Measurements from ENCODE around the gene WFS1. TPM values are rescaled to one million over a fixed set of nuclear protein-coding genes. Genes with fewer than 3 reads are reported as not detected.

Gene WFS1
- total and polyA plus RNA-seq, 2 of the 13 experiments (the other 11 are each of a cell fraction or from before 2014, with no cell fraction given): 39.1 to 42.2 TPM

- no peak for TF ChIP-seq KIAA2018 (CRISPR knock-in tag; IDR thresholded peaks at IDR 0.05; ENCODE audit: borderline replicate concordance)
- no peak for TF ChIP-seq AFF4 (CRISPR knock-in tag; IDR thresholded peaks at IDR 0.05)
- TF ChIP-seq ZNF362 (CRISPR knock-in tag; IDR thresholded peaks at IDR 0.05; ENCODE audit: borderline replicate concordance): no peak
- TF ChIP-seq ZSCAN22 (CRISPR knock-in tag; IDR thresholded peaks at IDR 0.05): no peak
- no peak for TF ChIP-seq IKZF1 (IDR thresholded peaks at IDR 0.05)
- TF ChIP-seq ZNF280B (CRISPR knock-in tag; IDR thresholded peaks at IDR 0.05; ENCODE audit: borderline replicate concordance): no peak
- TF ChIP-seq PHF8 (CRISPR knock-in tag; IDR thresholded peaks at IDR 0.05): no peak
- no peak for TF ChIP-seq NFYC (CRISPR knock-in tag; IDR thresholded peaks at IDR 0.05)
- no peak for TF ChIP-seq ZSCAN5A (CRISPR knock-in tag; IDR thresholded peaks at IDR 0.05; ENCODE audit: borderline replicate concordance)
- no peak for TF ChIP-seq PBX2 (CRISPR knock-in tag; IDR thresholded peaks at IDR 0.05)
- TF ChIP-seq MBD4 (IDR thresholded peaks at IDR 0.05; ENCODE audit: borderline replicate concordance, low read length): no peak
These were observed 50.0 kb downstream of the WFS1 start (continued) for GRCh38 chr4:6319530-6320150.
